Measurements from ENCODE around the gene GLI3. TPM values are rescaled to one million over a fixed set of nuclear protein-coding genes. Genes with fewer than 3 reads are reported as not detected.

GLI3 gene
- total and polyA plus RNA-seq, 12 donors = 1.1 to 18.0 (median 4.6) TPM

DNA sequence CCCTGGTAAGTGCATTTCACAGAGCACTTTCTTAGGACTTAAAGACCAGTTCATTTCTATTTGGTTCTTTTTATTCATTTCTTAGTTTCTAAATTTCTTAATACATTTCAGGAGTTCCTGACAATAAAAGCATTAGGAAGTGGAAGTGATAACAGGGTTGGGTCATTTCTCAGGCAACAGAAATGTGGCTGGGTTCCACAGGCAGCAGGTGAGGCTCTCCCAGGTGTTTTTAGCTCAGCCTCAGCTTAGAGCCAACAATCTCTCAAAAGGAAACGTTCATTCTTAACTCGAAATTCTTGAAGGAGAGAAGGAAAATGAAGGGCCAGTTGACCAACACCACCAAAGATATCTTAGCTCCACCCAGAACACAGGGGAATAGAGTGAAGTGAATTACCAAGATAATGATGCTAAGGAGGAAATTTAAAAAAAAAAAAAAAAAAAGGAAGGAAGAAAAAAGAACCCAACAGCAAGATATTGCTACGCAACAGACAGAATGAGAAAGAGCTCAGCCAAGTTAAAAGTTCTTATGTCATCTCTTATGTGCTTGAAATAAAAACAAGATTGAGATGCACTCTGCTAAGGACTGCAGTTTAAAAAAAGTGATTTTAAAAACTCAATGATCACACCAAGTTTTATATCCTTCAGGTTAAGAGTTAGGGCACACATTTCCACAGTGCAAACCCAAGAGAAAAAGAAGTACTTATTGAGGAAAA lies 230.1 kb downstream of the GLI3 start:
- Histone ChIP-seq H3K36me3 (replicated peaks in 1 of 2) (no peaks in the 10 kb centered on the region), H3K27ac (no peak overlapping the region), H3K9me3 (replicated peaks in 1 of 3) (no peaks in the 10 kb centered on the region), H3K4me1 (replicated peaks in 1 of 2) (no peaks in the 10 kb centered on the region), H3K4me3 (no peak overlapping the region), H3K27me3 (no peaks in the 10 kb centered on the region)
- WGBS, 4 donors = 77 to 91% (median 83%) methylated on average over 3 of the region's 3 CpGs
- DNase-seq = no peak
- intact Hi-C loops (cut with DNase I) = no loop called here
- TF ChIP-seq, protein P1, sequence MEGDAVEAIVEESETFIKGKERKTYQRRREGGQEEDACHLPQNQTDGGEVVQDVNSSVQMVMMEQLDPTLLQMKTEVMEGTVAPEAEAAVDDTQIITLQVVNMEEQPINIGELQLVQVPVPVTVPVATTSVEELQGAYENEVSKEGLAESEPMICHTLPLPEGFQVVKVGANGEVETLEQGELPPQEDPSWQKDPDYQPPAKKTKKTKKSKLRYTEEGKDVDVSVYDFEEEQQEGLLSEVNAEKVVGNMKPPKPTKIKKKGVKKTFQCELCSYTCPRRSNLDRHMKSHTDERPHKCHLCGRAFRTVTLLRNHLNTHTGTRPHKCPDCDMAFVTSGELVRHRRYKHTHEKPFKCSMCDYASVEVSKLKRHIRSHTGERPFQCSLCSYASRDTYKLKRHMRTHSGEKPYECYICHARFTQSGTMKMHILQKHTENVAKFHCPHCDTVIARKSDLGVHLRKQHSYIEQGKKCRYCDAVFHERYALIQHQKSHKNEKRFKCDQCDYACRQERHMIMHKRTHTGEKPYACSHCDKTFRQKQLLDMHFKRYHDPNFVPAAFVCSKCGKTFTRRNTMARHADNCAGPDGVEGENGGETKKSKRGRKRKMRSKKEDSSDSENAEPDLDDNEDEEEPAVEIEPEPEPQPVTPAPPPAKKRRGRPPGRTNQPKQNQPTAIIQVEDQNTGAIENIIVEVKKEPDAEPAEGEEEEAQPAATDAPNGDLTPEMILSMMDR (IDR thresholded peaks at IDR 0.05) = no peak
- no peak for TF ChIP-seq POLR2A (IDR thresholded peaks at IDR 0.05)

DNA sequence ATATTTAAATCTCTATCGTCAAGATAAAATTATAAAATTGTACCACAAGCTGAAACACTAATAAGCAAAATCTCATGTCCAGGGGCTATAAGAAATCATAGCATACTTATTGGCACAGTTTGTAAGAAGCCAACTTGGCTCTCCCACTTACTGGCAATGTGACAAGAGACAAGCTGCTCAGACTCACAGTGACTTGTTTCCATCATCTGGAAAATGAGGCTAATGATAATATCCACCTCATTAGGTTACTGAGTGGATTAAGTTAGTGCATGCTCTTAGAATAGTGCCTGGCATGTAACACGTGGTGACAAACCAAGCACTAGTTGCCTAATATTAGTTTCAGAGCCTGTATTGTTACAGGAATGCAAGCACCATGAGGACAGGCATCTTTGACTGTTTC lies 234.4 kb downstream of the GLI3 start:
- 75 to 92% (median 84%) methylated on average over 2 of the region's 2 CpGs for WGBS, 4 donors
- no peaks in the 10 kb centered on the region for H3K36me3 ChIP-seq (replicated peaks in 1 of 2)

DNA sequence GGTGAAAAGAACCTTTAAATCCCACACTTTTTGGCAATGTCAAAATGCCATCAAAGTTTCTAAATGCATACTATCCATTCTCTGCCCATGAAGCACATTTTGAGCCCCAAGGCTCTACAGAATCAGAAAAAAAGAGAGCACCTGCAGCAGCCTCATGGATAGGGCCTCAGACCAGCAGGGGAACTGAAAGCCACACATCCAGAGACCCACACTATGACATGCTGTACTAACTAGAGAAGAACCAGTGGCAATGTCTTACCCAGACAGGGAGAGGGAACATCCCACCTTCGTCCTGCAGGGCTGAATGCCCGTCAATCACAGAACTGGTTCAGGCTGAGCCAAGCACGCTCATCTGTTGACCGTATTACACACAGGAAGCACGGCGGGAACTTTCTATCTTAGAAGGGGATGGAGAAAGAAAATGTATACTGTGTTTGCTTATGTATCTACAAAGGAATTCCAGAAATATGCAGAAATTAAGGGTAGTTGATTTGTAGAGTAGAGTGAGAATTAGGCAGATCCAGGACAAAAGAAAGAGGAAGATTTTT lies 237.2 kb downstream of the GLI3 start:
- no peak for DNase-seq
- intact Hi-C loops (cut with DNase I) = no loop called here
- 91 to 99% (median 95%) methylated on average over 6 of the region's 6 CpGs for WGBS, 4 donors
- Histone ChIP-seq H3K4me3 (no peak overlapping the region), H3K4me1 (replicated peaks in 1 of 2) (no peaks in the 10 kb centered on the region), H3K9me3 (replicated peaks in 1 of 3) (no peaks in the 10 kb centered on the region), H3K36me3 (replicated peaks in 1 of 2) (no peaks in the 10 kb centered on the region), H3K27me3 (no peaks in the 10 kb centered on the region), H3K27ac (no peak overlapping the region)
- no peak for TF ChIP-seq POLR2A (IDR thresholded peaks at IDR 0.05)
- TF ChIP-seq, protein P1 (IDR thresholded peaks at IDR 0.05) = no peak

More for the DNA sequence above, 234.4 kb downstream of the GLI3 start:
- Histone ChIP-seq H3K4me3 (no peak overlapping the region), H3K4me1 (replicated peaks in 1 of 2) (no peaks in the 10 kb centered on the region), H3K9me3 (replicated peaks in 1 of 3) (no peaks in the 10 kb centered on the region), H3K27ac (no peak overlapping the region), H3K27me3 (no peaks in the 10 kb centered on the region)
- intact Hi-C loops (cut with DNase I) = no loop called here
- DNase-seq = no peak
- TF ChIP-seq, protein P1 (IDR thresholded peaks at IDR 0.05) = no peak
- TF ChIP-seq POLR2A (IDR thresholded peaks at IDR 0.05) = no peak

GRCh38 chr7:41998041-41998440 lies 239.0 kb downstream of the GLI3 start:
- Histone ChIP-seq H3K27ac (no peak overlapping the region), H3K9me3 (replicated peaks in 1 of 3) (no peaks in the 10 kb centered on the region), H3K4me1 (replicated peaks in 1 of 2) (no peaks in the 10 kb centered on the region), H3K36me3 (replicated peaks in 1 of 2) (no peaks in the 10 kb centered on the region), H3K4me3 (no peak overlapping the region), H3K27me3 (no peaks in the 10 kb centered on the region)
- intact Hi-C loops (cut with DNase I) = no loop called here
- 80 to 95% (median 91%) methylated on average over 2 of the region's 2 CpGs for WGBS, 4 donors
- TF ChIP-seq, protein P1 (IDR thresholded peaks at IDR 0.05) = no peak
- TF ChIP-seq POLR2A (IDR thresholded peaks at IDR 0.05) = no peak
- DNase-seq = no peak

Measured in adrenal gland (tissue), 12 donors.